GM12892 (cell line): ENCODE measurements around the gene TGFB2.

Experiments used
- DNase-seq: peaks from one replicate; pipeline ENCODE4 v3.0.0; 2011; ENCODE audit not compliant: insufficient read length
- FAIRE-seq: peaks from 2 replicates; lab custom pipeline; 2011; peaks lifted over from hg19 to GRCh38; lab: Jason Lieb, UNC
- POLR2A ChIP-seq: IDR thresholded peaks from 2 replicates; pipeline ENCODE4 v1.6.1; 2011; ENCODE audit warnings: low read depth, low read length, control low read depth
- POLR2AphosphoS5 ChIP-seq: IDR thresholded peaks from 2 replicates; pipeline ENCODE4 v1.6.1; 2011; ENCODE audit warnings: low read depth, low read length, control low read depth
- TAF1 ChIP-seq: IDR thresholded peaks from 2 replicates; pipeline ENCODE4 v1.6.1; 2011; ENCODE audit warnings: low read depth, mild to moderate bottlenecking, control low read depth, low read length, borderline replicate concordance

TGFB2 gene

GRCh38 chr1:218474128-218474527, 129.0 kb downstream of the TGFB2 start:
- no peak for DNase-seq
- no peak for TF ChIP-seq POLR2AphosphoS5
- no peak for TF ChIP-seq POLR2A
- TF ChIP-seq TAF1 = no peak
- no peak for FAIRE-seq

GRCh38 chr1:218475275-218475674, 130.1 kb downstream of the TGFB2 start:
- TF ChIP-seq TAF1 (no peak), POLR2AphosphoS5 (no peak)
- no peak for DNase-seq
- FAIRE-seq = no peak

- DNase-seq = no peak
- TF ChIP-seq POLR2A (no peak), POLR2AphosphoS5 (no peak), TAF1 (no peak)
- no peak for FAIRE-seq
Observed at GRCh38 chr1:218475699-218476098, 130.6 kb downstream of the TGFB2 start.

- DNase-seq (no peak), FAIRE-seq (no peak)
- TF ChIP-seq POLR2AphosphoS5 (no peak), POLR2A (no peak), TAF1 (no peak)
Observed at GRCh38 chr1:218476385-218476784, 131.2 kb downstream of the TGFB2 start.

- DNase-seq (no peak), FAIRE-seq (no peak)
- TF ChIP-seq POLR2AphosphoS5 = no peak
- no peak for TF ChIP-seq POLR2A
- no peak for TF ChIP-seq TAF1
Observed at GRCh38 chr1:218478336-218478735, 133.2 kb downstream of the TGFB2 start.

GRCh38 chr1:218479436-218480115, 134.4 kb downstream of the TGFB2 start:
- no peak for FAIRE-seq

GRCh38 chr1:218480137-218480536, 135.0 kb downstream of the TGFB2 start:
- TF ChIP-seq POLR2AphosphoS5 (no peak), TAF1 (no peak), POLR2A (no peak)
- DNase-seq (no peak), FAIRE-seq (no peak)

More at GRCh38 chr1:218479436-218480115, 134.4 kb downstream of the TGFB2 start:
- no peak for TF ChIP-seq TAF1
- TF ChIP-seq POLR2A = no peak
- no peak for TF ChIP-seq POLR2AphosphoS5
- DNase-seq = no peak

- TF ChIP-seq TAF1 (no peak), POLR2AphosphoS5 (no peak)
- DNase-seq (no peak), FAIRE-seq (no peak)
Observed at GRCh38 chr1:218480588-218481099, 135.5 kb downstream of the TGFB2 start.

- DNase-seq = no peak
- no peak for FAIRE-seq
- TF ChIP-seq POLR2AphosphoS5 = no peak
- no peak for TF ChIP-seq TAF1
Observed at GRCh38 chr1:218481116-218481775, 136.1 kb downstream of the TGFB2 start.

GRCh38 chr1:218482683-218483082, 137.5 kb downstream of the TGFB2 start:
- FAIRE-seq (no peak), DNase-seq (no peak)
- TF ChIP-seq POLR2AphosphoS5 = no peak
- TF ChIP-seq POLR2A = no peak
- no peak for TF ChIP-seq TAF1

- DNase-seq (no peak), FAIRE-seq (no peak)
- TF ChIP-seq POLR2A (no peak), TAF1 (no peak), POLR2AphosphoS5 (no peak)
Observed at GRCh38 chr1:218485241-218485928, 140.2 kb downstream of the TGFB2 start.
